MM.1S (cell line): ENCODE results near the gene RNF149.
"Not testable (repeated sequence)": the region's sequence is repeated elsewhere in the genome, so short reads cannot be mapped to it uniquely, and the experiment has no call there.

Experiments used
- CTCF ChIP-seq: fragments of 300-600 bp; sonication (generic); IDR thresholded peaks from 2 replicates; pipeline ENCODE4 v1.5.1; 2016; ENCODE audit warnings: antibody characterized with exemption, low read length, mixed read lengths
- EZH2 ChIP-seq: fragments of 300-600 bp; sonication (generic); optimal IDR thresholded peaks from 2 replicates; pipeline ENCODE3; 2017; ENCODE audit warnings: low read depth, mild to moderate bottlenecking, antibody characterized with exemption, low read length, mixed read lengths
- EZH2phosphoT487 ChIP-seq: fragments of 300-600 bp; sonication (generic); IDR thresholded peaks from 2 replicates; pipeline ENCODE4 v1.6.1; 2018; ENCODE audit warnings: antibody characterized with exemption, low read length

GRCh38 chr2:101251246-101251781 lies 57.2 kb downstream of the RNF149 start:
- TF ChIP-seq EZH2, CTCF, EZH2phosphoT487: not testable (repeated sequence)
